HepG2 (cell line): ENCODE data around the gene KAT6B. TPM values are rescaled to one million over a fixed set of nuclear protein-coding genes. Genes with fewer than 3 reads are reported as not detected.
A peak's percentile ranks its signal among the peaks of the same experiment; 100 is the strongest.

ENCODE experiments used
- ATAC-seq: fragments of 200-7000 bp; cut with Tn5 transposase; 3 replicates; pipeline ENCODE4 v1.9.1; 2020; ENCODE audit warnings: mild to moderate bottlenecking, moderate library complexity
- BruUV-seq: library from RNA; stranded (reverse); fragments of 400-500 nt; replicated peaks from 2 replicates; lab custom pipeline; 2021; lab: Mats Ljungman, UMichigan
- CTCF ChIA-PET: fragments of 300-600 bp; formaldehyde crosslinking; extraction: SDS; loops from one replicate; lab custom pipeline; 2021; ENCODE audit warnings: low total read pairs, inconsistent platforms, low intra/inter-chr PET ratio; lab: Yijun Ruan, JAX
- POLR2A ChIA-PET: fragments of 350-600 bp; sonication (Branson Sonifier 250); formaldehyde crosslinking; loops from one replicate; lab custom pipeline; 2020; ENCODE audit warnings: antibody characterized with exemption, inconsistent platforms; lab: Yijun Ruan, JAX
- DNase-seq: peaks from one replicate; pipeline ENCODE4 v3.0.0-alpha.2; 2015; ENCODE audit warnings: low spot score
- FAIRE-seq: peaks from 3 replicates; lab custom pipeline; 2011; peaks lifted over from hg19 to GRCh38; lab: Jason Lieb, UNC
- H2AFZ ChIP-seq: one replicate; pipeline ENCODE4 v1.6.1; 2011; ENCODE audit warnings: low read length, inconsistent platforms
- H3K27ac ChIP-seq: fragments of 300-600 bp; 3 replicates; pipeline ENCODE4 v1.8.0; 2011; ENCODE audit warnings: mixed run types, mild to moderate bottlenecking, mixed read lengths, low read length, inconsistent platforms; ENCODE audit not compliant: insufficient read depth; ENCODE audit errors: extremely low read length
- H3K27me3 ChIP-seq, 2 experiments: fragments of 200-600 bp in 1 of 2; 2 replicates in 1 of 2; 3 replicates in 1 of 2; pipeline versions ENCODE4 v1.6.0 to v1.8.0; 2011; ENCODE audit warnings: low read length in 2 of 2, mild to moderate bottlenecking in 2 of 2, moderate library complexity in 2 of 2, inconsistent platforms in 1 of 2; ENCODE audit not compliant: insufficient read depth in 2 of 2, control insufficient read depth in 1 of 2
- H3K36me3 ChIP-seq, 2 experiments: fragments of 200-600 bp in 1 of 2; replicated peaks in 1 of 2; 2 replicates in 1 of 2; 3 replicates in 1 of 2; pipeline versions ENCODE4 v1.5.1 to v1.8.0; 2011; ENCODE audit warnings: low read length in 2 of 2, inconsistent platforms in 1 of 2; ENCODE audit not compliant: insufficient read depth in 2 of 2, control insufficient read depth in 1 of 2
- H3K4me1 ChIP-seq: 2 replicates; pipeline ENCODE4 v1.5.1; 2012; ENCODE audit warnings: low read length, inconsistent platforms; ENCODE audit not compliant: insufficient read depth
- H3K4me2 ChIP-seq: 2 replicates; pipeline ENCODE4 v1.6.0; 2011; ENCODE audit warnings: low read depth, low read length, inconsistent platforms
- H3K4me3 ChIP-seq, 3 experiments: fragments of 200-600 bp in 1 of 3; sonication (generic), shearing (Covaris generic) in 1 of 3; replicated peaks in 1 of 3; 2 replicates each; pipeline ENCODE4 v1.5.1; 2011 to 2016; ENCODE audit warnings: low read length in 3 of 3, inconsistent platforms in 2 of 3, low read depth in 2 of 3, mild to moderate bottlenecking in 2 of 3, control low read depth in 1 of 3, mixed read lengths in 1 of 3; ENCODE audit not compliant: insufficient read depth in 1 of 3
- H3K79me2 ChIP-seq: one replicate; pipeline ENCODE4 v1.6.1; 2011; ENCODE audit warnings: low read length, inconsistent platforms; ENCODE audit not compliant: insufficient read depth
- H3K9ac ChIP-seq: 2 replicates; pipeline ENCODE4 v1.6.0; 2011; ENCODE audit warnings: mild to moderate bottlenecking, low read depth, low read length, inconsistent platforms; ENCODE audit not compliant: insufficient read depth
- H3K9me3 ChIP-seq: 2 replicates; pipeline ENCODE4 v1.5.1; 2012; ENCODE audit warnings: mild to moderate bottlenecking, low read length
- H4K20me1 ChIP-seq: 2 replicates; pipeline ENCODE4 v1.6.0; 2011; ENCODE audit warnings: inconsistent platforms, mild to moderate bottlenecking, low read length, moderate library complexity; ENCODE audit not compliant: insufficient read depth
- CBX2 ChIP-seq, 2 experiments: fragments of 200-600 bp in 1 of 2; sonication (generic); formaldehyde crosslinking in 1 of 2; IDR thresholded peaks; 2 replicates each; pipeline versions ENCODE4 v1.7.0 to v1.8.1; 2018 to 2022; ENCODE audit warnings: low read depth in 2 of 2, low read length in 1 of 2, mild to moderate bottlenecking in 1 of 2, missing genetic modification reagents in 1 of 2
- HMGXB3 ChIP-seq: sonication (generic); formaldehyde crosslinking; IDR thresholded peaks from 2 replicates; pipeline ENCODE4 v1.4.0; 2020; ENCODE audit warnings: missing genetic modification reagents, borderline replicate concordance
- MED1 ChIP-seq: sonication (generic); formaldehyde crosslinking; IDR thresholded peaks from 2 replicates; pipeline ENCODE4 v1.4.0; 2020; ENCODE audit warnings: missing genetic modification reagents
- NFKB2 ChIP-seq: sonication (generic); formaldehyde crosslinking; IDR thresholded peaks from 2 replicates; pipeline ENCODE4 v1.4.0; 2020; ENCODE audit warnings: missing genetic modification reagents, borderline replicate concordance
- NFYC ChIP-seq: IDR thresholded peaks from 2 replicates; pipeline ENCODE4 v1.6.1; 2016; ENCODE audit warnings: missing genetic modification reagents, missing compliant biosample characterization
- NR2F2 ChIP-seq: IDR thresholded peaks from 2 replicates; pipeline ENCODE4 v1.6.1; 2012; ENCODE audit warnings: low read depth, inconsistent platforms, borderline replicate concordance
- RARA ChIP-seq: IDR thresholded peaks from 2 replicates; pipeline ENCODE4 v1.6.1; 2016; ENCODE audit warnings: missing genetic modification reagents, missing compliant biosample characterization
- RXRA ChIP-seq: sonication (generic); formaldehyde crosslinking; IDR thresholded peaks from 2 replicates; pipeline ENCODE4 v1.5.1; 2020; ENCODE audit warnings: missing genetic modification reagents
- SAP130 ChIP-seq: IDR thresholded peaks from 2 replicates; pipeline ENCODE4 v1.6.1; 2016; ENCODE audit warnings: low read depth
- SCMH1 ChIP-seq: sonication (generic); formaldehyde crosslinking; IDR thresholded peaks from 2 replicates; pipeline ENCODE4 v1.9.0; 2021; ENCODE audit warnings: missing genetic modification reagents, mild to moderate bottlenecking, borderline replicate concordance
- THYN1 ChIP-seq: sonication (generic); formaldehyde crosslinking; IDR thresholded peaks from 2 replicates; pipeline ENCODE4 v1.8.1; 2023; ENCODE audit warnings: low read depth, mild to moderate bottlenecking, moderate library complexity, missing genetic modification reagents, borderline replicate concordance
- TRIM24 ChIP-seq: sonication (generic); formaldehyde crosslinking; IDR thresholded peaks from 2 replicates; pipeline ENCODE4 v1.8.0; 2022; ENCODE audit warnings: mild to moderate bottlenecking, missing genetic modification reagents
- U2AF2 ChIP-seq: fragments of 200-400 bp; formaldehyde crosslinking; IDR thresholded peaks from 2 replicates; pipeline ENCODE4 v1.6.1; 2017; ENCODE audit warnings: low read depth, mild to moderate bottlenecking, low read length
- ZNF3 ChIP-seq: IDR thresholded peaks from 2 replicates; pipeline ENCODE4 v1.7.0; 2017; ENCODE audit warnings: inconsistent platforms
- ZNF788 ChIP-seq: sonication (generic); formaldehyde crosslinking; IDR thresholded peaks from 2 replicates; pipeline ENCODE4 v1.5.0; 2020; ENCODE audit warnings: mild to moderate bottlenecking, missing genetic modification reagents, borderline replicate concordance
- WGBS: methylation state at CpG from one replicate; pipeline ENCODE4 v1.1.6; 2017; ENCODE audit warnings: low lambda C conversion rate; 5-methylcytosine and 5-hydroxymethylcytosine counted together
- in situ Hi-C: cut with HindIII; loops from 2 replicates; pipeline ENCODE4 v1.10.0; 2017; ENCODE audit warnings: low pct_unique_long_range_greater_than_20kb; ENCODE audit not compliant: extremely low pct_ligation_motif_present
- intact Hi-C: fragments of 100-400 bp; cut with micrococcal nuclease; formaldehyde crosslinking; loops from one replicate; pipeline ENCODE4 v1.10.0; 2022; ENCODE audit not compliant: unreplicated experiment
- polyA plus RNA-seq, 8 experiments: library from polyadenylated mRNA; depleted of rRNA in 3 of 8; stranded (reverse) in 7 of 8; unstranded in 1 of 8; fragments of >200 nt; fragmentation: Illumina TruSeq in 4 of 8; extraction: Trizol in 4 of 8; gene quantifications; 2 replicates each; pipeline versions ENCODE4 v1.2.1 to v1.2.3, GENCODE V29; 2011 to 2016; ENCODE audit warnings: low read depth in 4 of 8, missing spikeins in 1 of 8, mixed read lengths in 1 of 8; ENCODE audit not compliant: insufficient read depth in 1 of 8
- total RNA-seq, 5 experiments: library from RNA; depleted of rRNA; stranded (reverse); fragments of >200 nt; fragmentation: Illumina TruSeq; extraction: Trizol; gene quantifications; 2 replicates each; pipeline ENCODE4 v1.2.3, GENCODE V29; 2016; ENCODE audit warnings: low read depth in 1 of 5

KAT6B gene
- total and polyA plus RNA-seq, 2 of the 13 experiments (the other 11 are each of a cell fraction or from before 2014, with no cell fraction given), result 3.0 to 9.5 TPM

GRCh38 chr10:75050149-75050919 lies 223.9 kb downstream of the KAT6B start (continued):
- TF ChIP-seq HMGXB3 (CRISPR knock-in tag) (no peak), ZNF3 (no peak), SAP130 (CRISPR knock-in tag) (no peak), SCMH1 (CRISPR knock-in tag) (no peak)

- FAIRE-seq, result no peak
- POLR2A ChIA-PET, result no interaction called here
- H3K9ac ChIP-seq, result no peak overlapping the region
- H3K79me2 ChIP-seq, result no peaks in the 10 kb centered on the region
- 43% methylated on average over 4 of the region's 5 CpGs for WGBS
- DNase-seq, result no peak
- no peak overlapping the region for H2AFZ ChIP-seq
- intact Hi-C loops, result no loop called here
- H4K20me1 ChIP-seq, result no peaks in the 10 kb centered on the region
- CTCF ChIA-PET, result no interaction called here
- no peak overlapping the region for H3K27ac ChIP-seq
- H3K4me2 ChIP-seq, result no peak overlapping the region
- no peak for TF ChIP-seq NFYC
- TF ChIP-seq NR2F2, result no peak
- no peak for TF ChIP-seq TRIM24 (CRISPR knock-in tag)
- no peak for TF ChIP-seq RARA (CRISPR knock-in tag)
- no peak for TF ChIP-seq ZNF788 (CRISPR knock-in tag)
- TF ChIP-seq RXRA (CRISPR knock-in tag), result no peak
- no peak for TF ChIP-seq NFKB2 (CRISPR knock-in tag)
- no peak for TF ChIP-seq THYN1 (CRISPR knock-in tag)
- no peak for TF ChIP-seq MED1 (CRISPR knock-in tag)
- no peak for TF ChIP-seq U2AF2
- TF ChIP-seq CBX2 (IDR thresholded peaks at IDR 0.05; ENCODE audit: low read depth, low read length), result no peak
- TF ChIP-seq CBX2 (CRISPR knock-in tag; IDR thresholded peaks at IDR 0.05; ENCODE audit: low read depth), result no peak
- in situ Hi-C loops, result no loop called here
- ATAC-seq, result peak; percentile 33; the same call in 2 of the 3 replicates
- peaks cover 3 to 7% of the 10 kb centered on the region in 2 experiments; a peak in 2 of 5 replicates for H3K27me3 ChIP-seq
- H3K36me3 ChIP-seq, result no peaks in the 10 kb centered on the region
- no peaks in the 10 kb centered on the region for H3K9me3 ChIP-seq
- BruUV-seq, result no TSS peak
- H3K4me1 ChIP-seq, result peaks cover 10% of the 10 kb centered on the region; the same call in 1 of the 2 replicates
- no peak overlapping the region for H3K4me3 ChIP-seq
These were observed 224.9 kb downstream of the KAT6B start for GRCh38 chr10:75051308-75051707.
